Panc1 (cell line): ENCODE measurements around the gene SLU7. TPM values are rescaled to one million over a fixed set of nuclear protein-coding genes. Genes with fewer than 3 reads are reported as not detected.

Source experiments
- ATAC-seq: fragments of 200-7000 bp; cut with Tn5 transposase; 2 replicates; pipeline ENCODE4 v1.9.1; 2020; ENCODE audit warnings: mild to moderate bottlenecking, moderate library complexity
- BruUV-seq: library from RNA; stranded (reverse); fragments of 400-500 nt; replicated peaks from 2 replicates; lab custom pipeline; 2021; lab: Mats Ljungman, UMichigan
- CTCF ChIA-PET: fragments of 300-600 bp; sonication (Branson Sonifier 250); formaldehyde crosslinking; loops from one replicate; lab custom pipeline; 2022; ENCODE audit warnings: antibody characterized with exemption; lab: Charles Lee
- POLR2A ChIA-PET: fragments of 300-600 bp; sonication (Branson Sonifier 250); formaldehyde crosslinking; loops from one replicate; lab custom pipeline; 2022; ENCODE audit warnings: antibody characterized with exemption; lab: Charles Lee
- DNase-seq: peaks from one replicate; pipeline ENCODE4 v3.0.0-alpha.2; 2010; ENCODE audit warnings: low read depth, low spot score
- H3K27ac ChIP-seq: 2 replicates; pipeline ENCODE4 v1.5.1; 2011; ENCODE audit warnings: mild to moderate bottlenecking, low read length, inconsistent platforms
- H3K27me3 ChIP-seq: fragments of 200-500 bp; sonication (Bioruptor generic); 2 replicates; pipeline ENCODE4 v1.6.0; 2014; ENCODE audit warnings: low read length, inconsistent platforms; ENCODE audit not compliant: control insufficient read depth, insufficient read depth
- H3K36me3 ChIP-seq: fragments of 200-500 bp; sonication (Bioruptor generic); 2 replicates; pipeline ENCODE4 v1.5.1; 2014; ENCODE audit warnings: inconsistent platforms, mild to moderate bottlenecking, low read length, moderate library complexity; ENCODE audit not compliant: control insufficient read depth, insufficient read depth
- H3K4me1 ChIP-seq: 2 replicates; pipeline ENCODE4 v1.5.1; 2011; ENCODE audit warnings: inconsistent platforms, mild to moderate bottlenecking, low read length, moderate library complexity; ENCODE audit not compliant: control insufficient read depth, insufficient read depth
- H3K4me3 ChIP-seq, 2 experiments: 2 replicates each; pipeline ENCODE4 v1.5.1; 2011 to 2012; ENCODE audit warnings: low read depth in 2 of 2, low read length in 2 of 2, mild to moderate bottlenecking in 2 of 2, inconsistent platforms in 1 of 2, moderate library complexity in 1 of 2
- H3K9me3 ChIP-seq: fragments of 200-500 bp; sonication (Bioruptor generic); 2 replicates; pipeline ENCODE4 v1.5.1; 2014; ENCODE audit warnings: low read depth, mild to moderate bottlenecking, inconsistent platforms, low read length, moderate library complexity; ENCODE audit not compliant: control insufficient read depth, insufficient read depth
- POLR2AphosphoS5 ChIP-seq: IDR thresholded peaks from 2 replicates; pipeline ENCODE4 v1.6.1; 2012; ENCODE audit warnings: mild to moderate bottlenecking, low read depth, low read length, moderate library complexity
- SIN3A ChIP-seq: IDR thresholded peaks from 2 replicates; pipeline ENCODE4 v1.6.1; 2012; ENCODE audit warnings: low read depth, mild to moderate bottlenecking, low read length, moderate library complexity, borderline replicate concordance; ENCODE audit not compliant: insufficient read depth
- TCF7L2 ChIP-seq: IDR thresholded peaks from 2 replicates; pipeline ENCODE4 v1.6.1; 2011; ENCODE audit warnings: mild to moderate bottlenecking, low read depth, low read length, inconsistent platforms
- in situ Hi-C: cut with HindIII; loops from 2 replicates; pipeline ENCODE4 v1.10.0; 2016; ENCODE audit warnings: low sequenced_read_pairs, low pct_unique_long_range_greater_than_20kb
- intact Hi-C: fragments of 100-400 bp; cut with micrococcal nuclease; formaldehyde crosslinking; loops from one replicate; pipeline ENCODE4 v1.10.0; 2022; ENCODE audit not compliant: unreplicated experiment
- total RNA-seq: library from RNA; stranded (reverse); gene quantifications from one replicate; pipeline ENCODE4 v1.2.1, GENCODE V29; 2021; ENCODE audit not compliant: unreplicated experiment
- TF ChIP-seq, protein P1 (sequence below): fragments of 450-650 bp; IDR thresholded peaks from 2 replicates; pipeline ENCODE4 v1.5.1; 2017; ENCODE audit warnings: mild to moderate bottlenecking
- TF ChIP-seq, protein P2 (sequence below), 2 experiments: IDR thresholded peaks; 2 replicates each; pipeline ENCODE4 v1.6.1; 2011 to 2012; ENCODE audit warnings: low read depth in 2 of 2, control low read depth in 1 of 2, low read length in 1 of 2, mild to moderate bottlenecking in 1 of 2, moderate library complexity in 1 of 2; ENCODE audit not compliant: insufficient read depth in 1 of 2

SLU7 gene
- total RNA-seq, 1 experiment from 2014 or later = 45.7 TPM

DNA sequence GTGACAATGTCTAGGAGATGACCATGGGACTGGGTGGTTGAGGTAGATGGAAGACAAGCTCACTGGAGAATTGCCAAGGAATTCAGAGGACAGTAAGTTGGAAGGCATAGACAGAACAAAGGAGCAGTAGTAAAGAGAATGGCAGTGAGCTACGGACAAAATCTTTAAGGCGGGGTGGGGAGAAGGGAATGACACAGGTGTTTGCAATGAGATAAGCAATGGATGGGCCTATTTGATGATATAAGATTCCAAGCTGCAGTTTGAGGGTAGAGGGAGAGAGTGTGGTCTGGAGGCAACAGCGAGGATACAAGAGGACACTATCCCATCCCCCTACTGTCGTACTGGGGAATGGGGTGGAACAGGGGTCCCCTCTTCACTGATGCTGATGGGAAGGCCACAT lies 17.1 kb upstream of the SLU7 start:
- intact Hi-C loops (loop anchor here (5.0 kb wide), 2 partner anchors 71 to 351 kb away; no protein-coding TSS in a partner anchor), in situ Hi-C loops (no loop called here)
- Histone ChIP-seq H3K9me3 (no peaks in the 10 kb centered on the region), H3K4me1 (peaks cover 6% of the 10 kb centered on the region; the same call in 1 of the 2 replicates), H3K36me3 (no peaks in the 10 kb centered on the region), H3K4me3 (no peak overlapping the region), H3K27ac (no peak overlapping the region), H3K27me3 (no peaks in the 10 kb centered on the region)
- no TSS peak for BruUV-seq
- DNase-seq = no peak
- ATAC-seq = no peak
- TF ChIP-seq TCF7L2 = no peak
- TF ChIP-seq, protein P1, sequence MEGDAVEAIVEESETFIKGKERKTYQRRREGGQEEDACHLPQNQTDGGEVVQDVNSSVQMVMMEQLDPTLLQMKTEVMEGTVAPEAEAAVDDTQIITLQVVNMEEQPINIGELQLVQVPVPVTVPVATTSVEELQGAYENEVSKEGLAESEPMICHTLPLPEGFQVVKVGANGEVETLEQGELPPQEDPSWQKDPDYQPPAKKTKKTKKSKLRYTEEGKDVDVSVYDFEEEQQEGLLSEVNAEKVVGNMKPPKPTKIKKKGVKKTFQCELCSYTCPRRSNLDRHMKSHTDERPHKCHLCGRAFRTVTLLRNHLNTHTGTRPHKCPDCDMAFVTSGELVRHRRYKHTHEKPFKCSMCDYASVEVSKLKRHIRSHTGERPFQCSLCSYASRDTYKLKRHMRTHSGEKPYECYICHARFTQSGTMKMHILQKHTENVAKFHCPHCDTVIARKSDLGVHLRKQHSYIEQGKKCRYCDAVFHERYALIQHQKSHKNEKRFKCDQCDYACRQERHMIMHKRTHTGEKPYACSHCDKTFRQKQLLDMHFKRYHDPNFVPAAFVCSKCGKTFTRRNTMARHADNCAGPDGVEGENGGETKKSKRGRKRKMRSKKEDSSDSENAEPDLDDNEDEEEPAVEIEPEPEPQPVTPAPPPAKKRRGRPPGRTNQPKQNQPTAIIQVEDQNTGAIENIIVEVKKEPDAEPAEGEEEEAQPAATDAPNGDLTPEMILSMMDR = no peak
- TF ChIP-seq, protein P2, sequence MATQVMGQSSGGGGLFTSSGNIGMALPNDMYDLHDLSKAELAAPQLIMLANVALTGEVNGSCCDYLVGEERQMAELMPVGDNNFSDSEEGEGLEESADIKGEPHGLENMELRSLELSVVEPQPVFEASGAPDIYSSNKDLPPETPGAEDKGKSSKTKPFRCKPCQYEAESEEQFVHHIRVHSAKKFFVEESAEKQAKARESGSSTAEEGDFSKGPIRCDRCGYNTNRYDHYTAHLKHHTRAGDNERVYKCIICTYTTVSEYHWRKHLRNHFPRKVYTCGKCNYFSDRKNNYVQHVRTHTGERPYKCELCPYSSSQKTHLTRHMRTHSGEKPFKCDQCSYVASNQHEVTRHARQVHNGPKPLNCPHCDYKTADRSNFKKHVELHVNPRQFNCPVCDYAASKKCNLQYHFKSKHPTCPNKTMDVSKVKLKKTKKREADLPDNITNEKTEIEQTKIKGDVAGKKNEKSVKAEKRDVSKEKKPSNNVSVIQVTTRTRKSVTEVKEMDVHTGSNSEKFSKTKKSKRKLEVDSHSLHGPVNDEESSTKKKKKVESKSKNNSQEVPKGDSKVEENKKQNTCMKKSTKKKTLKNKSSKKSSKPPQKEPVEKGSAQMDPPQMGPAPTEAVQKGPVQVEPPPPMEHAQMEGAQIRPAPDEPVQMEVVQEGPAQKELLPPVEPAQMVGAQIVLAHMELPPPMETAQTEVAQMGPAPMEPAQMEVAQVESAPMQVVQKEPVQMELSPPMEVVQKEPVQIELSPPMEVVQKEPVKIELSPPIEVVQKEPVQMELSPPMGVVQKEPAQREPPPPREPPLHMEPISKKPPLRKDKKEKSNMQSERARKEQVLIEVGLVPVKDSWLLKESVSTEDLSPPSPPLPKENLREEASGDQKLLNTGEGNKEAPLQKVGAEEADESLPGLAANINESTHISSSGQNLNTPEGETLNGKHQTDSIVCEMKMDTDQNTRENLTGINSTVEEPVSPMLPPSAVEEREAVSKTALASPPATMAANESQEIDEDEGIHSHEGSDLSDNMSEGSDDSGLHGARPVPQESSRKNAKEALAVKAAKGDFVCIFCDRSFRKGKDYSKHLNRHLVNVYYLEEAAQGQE (IDR thresholded peaks at IDR 0.05; ENCODE audit: insufficient read depth in 1 of 2, low read depth in 2 of 2, low read length in 1 of 2) = no peak
- TF ChIP-seq SIN3A = no peak
- TF ChIP-seq POLR2AphosphoS5 = no peak
- ChIA-PET CTCF (interaction anchor here (0.5 kb wide), 1 partner anchor 200 kb away, joined by 5 read pairs; no protein-coding TSS in a partner anchor), POLR2A (no interaction called here)

DNA sequence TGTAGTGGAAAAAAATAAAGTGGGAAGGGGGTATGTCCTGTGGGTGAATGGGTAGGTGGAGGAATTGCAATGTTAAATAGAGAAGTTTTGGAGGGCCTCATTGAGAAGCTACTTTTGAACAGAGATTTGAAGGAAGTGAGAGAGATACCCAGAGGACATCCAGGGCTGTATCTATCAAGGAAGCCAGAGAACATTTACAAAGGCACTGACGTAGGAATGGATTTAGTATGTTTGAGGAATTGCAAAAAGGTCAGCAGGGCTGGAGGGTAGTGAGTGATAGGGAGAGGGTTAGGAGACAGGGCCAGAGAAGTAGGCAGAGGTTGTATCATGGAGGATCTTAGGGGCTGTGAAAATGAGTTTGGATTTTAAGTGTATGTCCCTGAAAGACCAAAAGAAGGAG lies 16.7 kb upstream of the SLU7 start:
- BruUV-seq = no TSS peak
- no peaks in the 10 kb centered on the region for H3K9me3 ChIP-seq
- intact Hi-C loops (loop anchor here (5.0 kb wide), 2 partner anchors 72 to 352 kb away; no protein-coding TSS in a partner anchor), in situ Hi-C loops (no loop called here)
- DNase-seq (no peak), ATAC-seq (no peak)
- CTCF ChIA-PET = no interaction called here
- H3K36me3 ChIP-seq = no peaks in the 10 kb centered on the region
- H3K4me3 ChIP-seq = no peak overlapping the region
- no peaks in the 10 kb centered on the region for H3K27me3 ChIP-seq
- no peak overlapping the region for H3K27ac ChIP-seq
- peaks cover 6% of the 10 kb centered on the region; the same call in 1 of the 2 replicates for H3K4me1 ChIP-seq
- no peak for TF ChIP-seq TCF7L2
- no peak for TF ChIP-seq SIN3A
- POLR2A ChIA-PET = no interaction called here

DNA sequence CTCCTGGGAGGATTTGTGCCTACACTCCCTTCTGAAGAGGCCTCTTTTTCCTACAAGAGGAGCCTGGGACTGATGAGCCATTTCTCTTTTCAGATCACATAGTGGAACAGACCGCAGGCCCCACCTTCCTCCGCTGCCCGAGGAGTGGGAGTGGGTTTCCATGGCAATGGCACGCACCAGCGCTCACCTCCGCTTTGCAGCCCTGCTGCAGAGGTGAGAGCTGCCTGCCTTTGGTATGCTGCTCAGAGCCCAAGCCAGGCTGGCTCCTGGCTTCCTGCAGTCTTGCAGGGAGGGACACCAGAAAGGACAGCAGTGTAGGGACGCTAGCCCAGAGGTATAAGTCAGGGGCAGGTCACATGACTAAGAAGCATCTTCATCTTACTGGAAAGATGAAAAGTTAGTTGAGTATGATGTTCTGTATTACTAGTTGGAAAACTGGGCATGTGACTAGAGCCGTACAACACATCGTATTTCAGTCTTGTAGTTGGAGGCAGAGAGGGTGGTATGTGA lies 15.2 kb upstream of the SLU7 start:
- ChIA-PET POLR2A (no interaction called here), CTCF (no interaction called here)
- in situ Hi-C loops = no loop called here
- no peak for DNase-seq
- TF ChIP-seq, protein P2 (IDR thresholded peaks at IDR 0.05; ENCODE audit: insufficient read depth in 1 of 2, low read depth in 2 of 2, low read length in 1 of 2) = no peak
- TF ChIP-seq, protein P1 = no peak
- TF ChIP-seq POLR2AphosphoS5 = no peak
- TF ChIP-seq TCF7L2 = no peak
- TF ChIP-seq SIN3A = no peak
- Histone ChIP-seq H3K27me3 (no peaks in the 10 kb centered on the region), H3K36me3 (0 out of 2 replicates have a peak, but pooled peaks cover 3% of the 10 kb centered on the region), H3K4me1 (peaks cover 6% of the 10 kb centered on the region; the same call in 1 of the 2 replicates), H3K9me3 (no peaks in the 10 kb centered on the region), H3K27ac (no peak overlapping the region), H3K4me3 (no peak overlapping the region)
- ATAC-seq = no peak
- BruUV-seq = no TSS peak
- intact Hi-C loops = no loop called here
